ENCODE measurements around the gene CSTB.

The CSTB gene

DNA sequence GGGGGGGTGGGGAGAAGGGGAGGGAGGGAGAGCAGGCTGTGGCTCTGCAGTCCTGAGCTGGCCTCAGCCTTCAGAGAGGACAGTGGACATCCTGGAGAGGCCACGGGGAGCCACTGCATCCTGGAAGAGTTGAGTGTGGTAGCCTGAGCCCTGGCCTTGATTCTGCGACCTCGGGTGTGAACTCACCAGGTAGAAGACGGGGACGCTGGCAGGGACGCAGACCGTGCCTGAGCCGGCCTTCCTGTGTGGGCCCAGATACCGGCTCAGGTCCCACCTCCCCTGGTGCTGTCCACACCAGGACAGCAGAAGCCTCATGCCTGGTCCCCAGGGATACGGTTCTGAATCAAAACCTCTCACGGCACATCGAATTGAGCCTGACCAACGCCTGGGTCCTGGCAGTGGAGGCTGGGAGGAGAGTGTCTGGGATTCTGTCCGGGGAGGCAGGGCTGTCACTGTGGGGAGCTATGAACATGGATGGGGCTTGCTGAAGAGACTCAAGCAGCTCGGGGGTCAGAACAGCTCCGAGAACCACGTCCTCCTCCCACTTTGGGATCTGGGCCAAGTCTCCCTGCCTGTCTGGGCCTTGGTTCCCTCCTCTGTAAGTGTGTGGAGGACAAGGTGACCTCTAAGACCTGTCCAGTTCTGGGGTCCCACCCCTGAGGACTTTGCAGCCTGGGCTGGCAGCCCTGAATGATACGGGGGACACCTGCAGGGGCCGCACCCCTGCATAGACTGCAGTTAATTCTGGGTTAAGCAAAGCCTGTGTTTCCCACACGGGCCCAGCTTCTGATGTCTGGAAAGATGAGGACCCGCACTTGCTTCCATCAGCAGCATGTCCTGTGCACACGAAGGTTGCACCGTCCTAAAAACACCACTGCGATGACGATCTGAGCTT is 43.6 kb upstream of the CSTB start:
- Histone ChIP-seq H3K4me3 (ENCODE audit: low read depth in 1 of 2, low read length in 1 of 2) (no peak overlapping the region), H3K9me3 (no peaks in the 10 kb centered on the region), H3K36me3 (no peaks in the 10 kb centered on the region), H3K27me3 (peaks cover 2% of the 10 kb centered on the region), H3K4me1 (ENCODE audit: control insufficient read depth in 1 of 2, insufficient read depth in 1 of 2, low read depth in 1 of 2, low read length in 1 of 2) (peaks cover 12 to 15% of the 10 kb centered on the region in 2 experiments), H3K27ac (peak overlapping the region; percentile 71)
- TF ChIP-seq, protein P1, sequence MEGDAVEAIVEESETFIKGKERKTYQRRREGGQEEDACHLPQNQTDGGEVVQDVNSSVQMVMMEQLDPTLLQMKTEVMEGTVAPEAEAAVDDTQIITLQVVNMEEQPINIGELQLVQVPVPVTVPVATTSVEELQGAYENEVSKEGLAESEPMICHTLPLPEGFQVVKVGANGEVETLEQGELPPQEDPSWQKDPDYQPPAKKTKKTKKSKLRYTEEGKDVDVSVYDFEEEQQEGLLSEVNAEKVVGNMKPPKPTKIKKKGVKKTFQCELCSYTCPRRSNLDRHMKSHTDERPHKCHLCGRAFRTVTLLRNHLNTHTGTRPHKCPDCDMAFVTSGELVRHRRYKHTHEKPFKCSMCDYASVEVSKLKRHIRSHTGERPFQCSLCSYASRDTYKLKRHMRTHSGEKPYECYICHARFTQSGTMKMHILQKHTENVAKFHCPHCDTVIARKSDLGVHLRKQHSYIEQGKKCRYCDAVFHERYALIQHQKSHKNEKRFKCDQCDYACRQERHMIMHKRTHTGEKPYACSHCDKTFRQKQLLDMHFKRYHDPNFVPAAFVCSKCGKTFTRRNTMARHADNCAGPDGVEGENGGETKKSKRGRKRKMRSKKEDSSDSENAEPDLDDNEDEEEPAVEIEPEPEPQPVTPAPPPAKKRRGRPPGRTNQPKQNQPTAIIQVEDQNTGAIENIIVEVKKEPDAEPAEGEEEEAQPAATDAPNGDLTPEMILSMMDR (IDR thresholded peaks at IDR 0.05), result no peak

DNA sequence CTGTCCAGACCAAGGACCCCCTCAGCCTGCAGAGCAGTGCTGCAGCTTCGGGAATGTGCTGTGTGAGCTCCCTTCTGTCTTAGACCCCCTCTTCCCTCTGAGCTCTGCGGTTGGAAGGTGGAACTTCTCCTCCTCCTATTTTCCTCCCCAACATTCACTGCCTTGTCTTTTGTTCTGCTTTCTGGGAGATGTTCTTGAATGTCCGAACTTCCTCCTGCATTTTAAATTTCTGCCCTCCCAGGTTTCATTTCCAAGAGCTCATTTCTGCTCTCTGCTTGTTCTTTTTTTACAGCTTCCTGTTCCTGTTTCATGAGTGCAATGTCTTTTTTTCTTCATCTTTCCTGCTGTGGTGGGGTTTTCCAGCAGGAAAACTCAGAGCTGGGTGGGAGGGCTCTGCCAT is 42.6 kb upstream of the CSTB start:
- Histone ChIP-seq H3K27me3 (peaks cover 6% of the 10 kb centered on the region), H3K9me3 (no peaks in the 10 kb centered on the region), H3K27ac (peak overlapping the region; percentile 71), H3K36me3 (no peaks in the 10 kb centered on the region), H3K4me3 (ENCODE audit: low read depth in 1 of 2, low read length in 1 of 2) (no peak overlapping the region), H3K4me1 (ENCODE audit: control insufficient read depth in 1 of 2, insufficient read depth in 1 of 2, low read depth in 1 of 2, low read length in 1 of 2) (peaks cover 12 to 15% of the 10 kb centered on the region in 2 experiments)
- TF ChIP-seq, protein P1 (IDR thresholded peaks at IDR 0.05), result no peak

DNA sequence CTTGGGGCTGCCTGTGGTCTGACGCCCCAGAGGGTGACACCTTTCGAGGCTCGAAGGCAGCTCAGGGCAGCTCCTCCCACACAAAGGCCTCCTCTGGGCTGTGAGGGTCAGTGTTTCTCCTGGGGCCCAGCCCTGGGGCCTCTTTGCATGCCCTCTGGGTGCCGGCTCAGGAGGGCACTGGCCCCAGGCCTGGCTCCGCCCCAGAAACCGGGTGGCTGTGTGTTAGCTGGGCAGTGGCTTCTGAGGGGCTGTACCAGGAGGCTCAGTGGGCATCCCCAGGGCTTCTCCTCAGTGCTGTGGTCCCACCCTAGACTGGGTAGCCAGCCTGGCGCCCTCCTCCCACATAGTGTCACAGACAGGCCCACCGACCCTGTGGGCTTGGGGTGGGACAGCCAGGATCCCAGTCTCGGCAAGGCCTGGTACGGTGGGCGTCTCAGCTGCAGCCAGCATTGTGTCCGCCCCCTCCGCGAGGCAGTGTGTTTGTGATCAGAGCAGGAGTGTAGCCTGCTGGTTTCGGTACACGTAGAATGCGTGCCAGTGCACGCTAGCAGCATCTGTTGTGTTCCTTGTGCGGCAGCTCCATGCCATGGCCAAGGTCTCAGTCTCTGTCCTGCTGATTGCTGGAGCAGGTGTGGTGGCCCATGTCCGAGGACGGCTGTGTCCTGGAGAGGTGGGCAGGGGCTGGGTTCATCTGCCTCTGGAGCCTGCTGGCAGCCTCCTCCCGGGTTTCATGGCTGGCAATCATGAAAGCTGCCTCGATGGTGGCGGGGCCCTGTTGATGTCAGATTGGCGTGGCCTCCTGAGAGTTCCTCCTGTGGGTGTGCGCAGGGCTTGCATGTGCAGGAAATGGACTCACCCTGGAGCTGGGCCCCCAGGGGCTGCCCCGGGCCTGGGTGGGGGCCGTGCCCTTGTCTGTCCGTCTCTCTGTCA is 41.3 kb upstream of the CSTB start:
- Histone ChIP-seq H3K36me3 (no peaks in the 10 kb centered on the region), H3K27ac (no peak overlapping the region), H3K27me3 (peaks cover 6% of the 10 kb centered on the region), H3K4me1 (ENCODE audit: control insufficient read depth in 1 of 2, insufficient read depth in 1 of 2, low read depth in 1 of 2, low read length in 1 of 2) (peaks cover 14 to 16% of the 10 kb centered on the region in 2 experiments), H3K9me3 (no peaks in the 10 kb centered on the region), H3K4me3 (ENCODE audit: low read depth in 1 of 2, low read length in 1 of 2) (no peak overlapping the region)
- TF ChIP-seq, protein P1 (IDR thresholded peaks at IDR 0.05), result no peak

DNA sequence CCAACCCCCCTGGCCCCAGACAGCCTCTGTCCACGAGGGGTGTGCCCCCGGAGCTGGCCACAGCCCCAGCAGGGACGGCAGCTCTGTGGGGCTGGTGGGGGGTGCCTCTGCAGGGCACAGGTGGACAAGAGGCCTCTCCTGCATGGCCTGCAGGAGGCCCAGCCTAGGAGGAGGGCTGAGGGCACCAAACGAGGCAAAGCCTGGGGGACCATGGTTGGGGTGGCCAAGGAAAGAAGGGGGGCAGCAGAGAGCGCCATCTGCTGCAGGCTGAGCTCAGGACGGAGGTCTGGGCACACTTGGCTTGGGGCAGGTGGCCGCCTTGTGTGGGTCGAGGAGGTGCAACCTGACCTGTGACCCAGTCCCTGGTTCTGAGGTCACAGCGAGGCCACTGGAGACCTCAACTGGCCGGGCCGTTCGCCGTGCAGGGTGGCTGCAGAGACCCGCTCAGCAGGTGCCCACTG is 40.5 kb upstream of the CSTB start:
- no peak overlapping the region for H3K4me3 ChIP-seq (ENCODE audit: low read depth in 1 of 2, low read length in 1 of 2)
- no peaks in the 10 kb centered on the region for H3K36me3 ChIP-seq
- H3K4me1 ChIP-seq (ENCODE audit: control insufficient read depth in 1 of 2, insufficient read depth in 1 of 2, low read depth in 1 of 2, low read length in 1 of 2), result peaks cover 21 to 24% of the 10 kb centered on the region in 2 experiments
- no peak overlapping the region for H3K27ac ChIP-seq
- no peaks in the 10 kb centered on the region for H3K9me3 ChIP-seq
- TF ChIP-seq, protein P1 (IDR thresholded peaks at IDR 0.05), result no peak
- H3K27me3 ChIP-seq, result peaks cover 14% of the 10 kb centered on the region

DNA sequence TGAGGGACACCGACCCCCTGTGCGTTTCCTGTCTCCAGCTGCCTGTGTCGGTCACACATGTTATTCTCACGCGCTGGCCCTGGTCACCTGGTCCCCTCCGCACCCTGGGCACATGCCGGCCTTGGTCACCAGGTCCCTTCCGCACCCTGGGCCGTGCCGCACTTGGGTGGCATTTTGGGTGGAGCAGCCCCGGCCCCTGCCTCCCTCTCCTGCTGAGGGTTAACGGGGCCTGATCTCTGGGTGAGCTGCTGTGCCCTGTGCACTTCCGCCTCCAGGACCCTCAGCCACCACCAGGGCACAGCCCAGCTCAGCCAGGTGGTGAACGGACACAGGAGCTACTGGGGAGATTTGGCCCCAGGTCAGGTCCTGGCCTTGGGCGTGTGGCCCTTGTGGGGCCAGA is 39.9 kb upstream of the CSTB start:
- TF ChIP-seq, protein P1 (IDR thresholded peaks at IDR 0.05), result no peak
- no peaks in the 10 kb centered on the region for H3K36me3 ChIP-seq

More for the DNA sequence above, 39.9 kb upstream of the CSTB start:
- Histone ChIP-seq H3K4me3 (ENCODE audit: low read depth in 1 of 2, low read length in 1 of 2) (no peak overlapping the region), H3K27me3 (peaks cover 20% of the 10 kb centered on the region), H3K9me3 (no peaks in the 10 kb centered on the region), H3K4me1 (ENCODE audit: control insufficient read depth in 1 of 2, insufficient read depth in 1 of 2, low read depth in 1 of 2, low read length in 1 of 2) (peaks cover 21 to 31% of the 10 kb centered on the region in 2 experiments), H3K27ac (no peak overlapping the region)
